GM04503 (cell line): Measurements from ENCODE around the gene MLLT6.

ENCODE experiments used
- DNase-seq: peaks from one replicate; pipeline ENCODE4 v3.0.0-alpha.2; 2012; ENCODE audit warnings: low read depth

Gene MLLT6

DNA sequence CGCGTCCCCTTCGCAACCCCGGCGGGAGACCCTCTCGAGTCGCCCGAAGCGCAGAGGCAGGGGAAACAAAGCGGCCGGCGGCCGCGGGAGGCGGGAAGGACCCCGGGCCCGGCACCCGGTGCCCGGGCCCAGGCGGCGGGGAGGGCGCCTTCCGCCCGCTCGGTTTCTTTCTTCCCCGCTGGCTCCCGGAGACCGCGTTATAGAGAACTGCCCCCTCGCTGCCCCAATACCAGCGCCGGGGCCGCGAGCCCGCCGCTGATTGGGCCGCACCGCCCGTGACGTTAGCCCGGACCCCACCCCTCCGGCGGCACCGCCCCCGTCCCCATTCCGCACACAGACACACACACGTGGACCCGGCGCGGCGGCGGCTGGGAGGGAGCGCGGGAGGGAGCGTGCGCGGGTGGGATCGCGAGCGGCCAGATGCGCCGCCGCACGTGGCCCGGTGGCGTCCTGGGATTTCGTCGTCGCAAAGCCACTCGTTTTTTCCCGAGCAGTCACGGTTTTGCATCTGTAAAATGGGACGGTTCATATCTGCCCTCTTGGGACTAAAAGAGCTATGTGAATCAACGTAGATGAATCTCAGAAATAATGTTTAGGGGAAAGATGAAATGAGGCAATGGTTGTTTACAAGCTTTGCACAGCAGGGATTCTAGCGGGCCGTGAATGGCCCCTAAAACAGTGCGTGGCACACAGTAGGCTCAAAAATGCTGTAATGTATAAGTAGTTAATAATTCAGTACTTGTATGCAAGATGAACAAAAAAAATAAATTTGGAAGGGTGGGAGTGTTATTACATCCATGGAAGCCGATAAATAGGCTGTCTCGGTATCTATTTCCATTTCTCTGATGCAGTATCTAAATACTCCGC, 30.1 kb upstream of the MLLT6 start, which contains the start of gene EPOP:
Gene EPOP, minus strand, starts transcription at position 209 of the 867 bp plus-strand sequence. CDS start 462 bp downstream, outside the sequence.
- DNase-seq = peak; percentile 27

DNA sequence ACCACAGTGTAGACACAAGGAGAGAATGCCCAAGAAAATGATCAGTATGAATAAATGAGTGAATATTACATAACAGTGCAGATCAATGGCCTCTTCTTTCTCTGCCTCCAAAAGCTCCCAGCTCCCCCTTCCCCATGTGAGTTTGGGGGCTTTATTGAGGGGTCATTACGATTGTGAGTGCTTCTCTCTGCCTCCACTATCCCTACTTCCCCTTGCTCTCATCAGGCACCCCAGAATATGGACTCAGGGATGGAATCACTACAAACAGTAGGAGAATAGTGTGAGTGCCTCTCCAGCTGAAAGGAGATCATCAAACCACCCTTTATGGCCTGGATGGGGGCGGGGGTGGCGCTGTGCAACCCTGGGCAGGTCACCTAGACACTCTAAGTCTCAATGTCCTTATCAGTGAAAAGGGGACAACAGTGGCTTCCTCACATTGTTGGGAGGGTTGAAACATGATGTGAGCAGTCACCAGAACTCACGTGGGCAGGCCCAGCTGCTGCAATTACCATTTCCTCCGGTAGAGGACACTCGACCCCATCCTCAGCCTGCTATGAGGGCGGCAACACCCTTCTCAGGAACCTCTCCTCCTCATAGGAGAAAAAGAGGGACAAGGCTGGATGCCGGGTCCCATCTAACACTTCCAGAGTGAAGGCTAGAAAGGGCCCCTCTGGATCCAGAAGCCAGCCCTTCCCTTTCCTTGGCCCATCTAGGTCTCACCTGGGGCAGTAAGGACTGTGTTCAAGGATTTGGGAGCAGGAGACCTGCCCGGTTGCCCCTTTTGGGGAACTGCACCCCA, 28.2 kb upstream of the MLLT6 start:
- DNase-seq = peak; percentile 40

- DNase-seq = no peak
Measured at GRCh38 chr17:38677819-38678218, 27.3 kb upstream of the MLLT6 start.

DNA sequence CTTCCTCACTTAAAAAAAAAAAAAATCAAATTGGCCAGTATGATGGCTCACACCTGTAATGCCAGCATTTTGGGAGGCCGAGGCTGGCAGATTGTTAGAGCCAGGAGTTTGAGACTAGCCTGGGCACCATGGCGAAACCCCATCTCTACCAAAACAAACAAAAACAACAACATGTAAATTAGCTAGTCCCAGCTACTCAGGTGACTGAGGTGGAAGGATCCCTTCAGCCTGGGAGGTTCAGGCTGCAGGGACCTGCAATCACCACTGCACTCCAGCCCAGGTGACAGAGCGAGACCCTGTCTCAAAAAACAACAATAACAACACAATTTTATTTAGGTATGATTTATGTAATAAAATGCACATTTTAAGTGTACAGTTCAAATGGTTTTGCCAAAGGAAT, 24.0 kb upstream of the MLLT6 start:
- no peak for DNase-seq

DNA sequence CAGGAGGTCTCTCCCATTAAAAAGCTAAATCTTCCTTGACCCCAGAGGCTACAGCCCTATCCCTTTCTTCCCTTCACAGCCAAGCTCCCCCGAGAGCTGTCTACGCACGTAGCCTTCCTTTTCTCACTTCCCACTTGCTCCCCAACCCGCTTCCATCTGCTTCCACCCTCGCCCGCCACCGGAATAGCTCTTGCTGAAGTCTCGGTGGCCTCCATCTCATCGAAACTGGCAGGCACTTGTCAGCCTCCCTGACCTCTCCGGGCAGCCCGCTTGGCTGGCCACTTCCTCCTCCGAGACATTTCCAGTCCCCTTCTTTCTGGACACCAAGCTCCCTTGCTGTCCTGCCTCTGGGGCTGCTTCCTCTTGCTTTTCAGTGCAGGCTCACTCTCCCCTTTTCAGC, 19.6 kb upstream of the MLLT6 start:
- DNase-seq = no peak

DNA sequence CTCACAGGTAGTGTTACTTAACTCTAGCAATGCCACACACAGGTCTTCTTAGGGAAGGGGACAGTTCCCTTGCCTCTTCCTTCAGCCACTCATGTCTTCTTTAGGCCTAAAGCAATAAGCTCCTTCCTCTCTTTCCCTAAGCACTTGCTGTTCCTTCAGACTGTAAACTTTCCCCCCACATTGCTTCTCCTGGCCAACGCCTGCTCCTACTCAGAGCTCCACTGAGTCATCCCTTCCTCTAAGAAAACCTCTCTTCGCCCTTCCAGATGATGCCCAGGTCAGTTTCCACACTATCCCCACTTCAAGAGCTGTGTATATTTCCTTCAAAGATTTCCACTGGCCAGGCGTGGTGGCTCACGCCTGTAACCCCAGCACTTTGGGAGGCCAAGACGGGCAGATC, 17.8 kb upstream of the MLLT6 start:
- DNase-seq = no peak

GRCh38 chr17:38690386-38690785, 14.7 kb upstream of the MLLT6 start:
- DNase-seq = no peak

- no peak for DNase-seq
Measured at GRCh38 chr17:38691154-38691553, 13.9 kb upstream of the MLLT6 start.

DNA sequence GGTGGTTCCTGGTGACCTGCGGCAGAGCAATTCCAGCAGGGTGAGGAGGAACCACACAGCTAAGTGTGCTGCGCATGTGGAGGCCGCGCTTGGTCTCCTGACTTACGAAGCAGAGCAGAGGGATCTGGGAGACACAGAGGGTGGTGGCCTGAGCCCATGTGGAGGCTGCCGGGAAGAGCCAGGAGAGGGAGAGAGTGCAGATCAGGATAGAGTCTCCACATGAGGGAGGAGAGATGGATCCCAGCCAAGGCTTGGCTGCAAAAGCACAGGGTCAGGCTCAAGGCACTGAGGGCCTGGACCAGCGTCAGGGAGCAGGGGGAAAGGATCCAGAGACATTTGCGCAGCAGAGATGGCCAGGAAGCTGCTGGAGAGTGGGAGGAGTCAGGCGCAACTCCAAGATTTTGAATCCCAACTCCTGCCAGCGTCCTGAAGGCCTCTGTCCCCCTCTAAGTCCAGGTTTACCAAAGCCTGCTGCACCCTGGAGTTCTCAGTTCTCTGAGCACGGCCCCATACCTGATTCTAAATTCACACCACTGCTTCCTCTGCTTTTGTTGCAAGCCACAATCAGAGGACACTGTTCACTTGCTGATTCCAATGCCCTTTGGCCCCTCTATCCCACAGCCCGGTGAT, 11.3 kb upstream of the MLLT6 start:
- peak; percentile 34 for DNase-seq

GRCh38 chr17:38697061-38697820, 7.8 kb upstream of the MLLT6 start:
- DNase-seq = no peak

GRCh38 chr17:38698760-38699159, 6.3 kb upstream of the MLLT6 start:
- DNase-seq = no peak

- no peak for DNase-seq
Measured at GRCh38 chr17:38701504-38702165, 3.4 kb upstream of the MLLT6 start.

DNA sequence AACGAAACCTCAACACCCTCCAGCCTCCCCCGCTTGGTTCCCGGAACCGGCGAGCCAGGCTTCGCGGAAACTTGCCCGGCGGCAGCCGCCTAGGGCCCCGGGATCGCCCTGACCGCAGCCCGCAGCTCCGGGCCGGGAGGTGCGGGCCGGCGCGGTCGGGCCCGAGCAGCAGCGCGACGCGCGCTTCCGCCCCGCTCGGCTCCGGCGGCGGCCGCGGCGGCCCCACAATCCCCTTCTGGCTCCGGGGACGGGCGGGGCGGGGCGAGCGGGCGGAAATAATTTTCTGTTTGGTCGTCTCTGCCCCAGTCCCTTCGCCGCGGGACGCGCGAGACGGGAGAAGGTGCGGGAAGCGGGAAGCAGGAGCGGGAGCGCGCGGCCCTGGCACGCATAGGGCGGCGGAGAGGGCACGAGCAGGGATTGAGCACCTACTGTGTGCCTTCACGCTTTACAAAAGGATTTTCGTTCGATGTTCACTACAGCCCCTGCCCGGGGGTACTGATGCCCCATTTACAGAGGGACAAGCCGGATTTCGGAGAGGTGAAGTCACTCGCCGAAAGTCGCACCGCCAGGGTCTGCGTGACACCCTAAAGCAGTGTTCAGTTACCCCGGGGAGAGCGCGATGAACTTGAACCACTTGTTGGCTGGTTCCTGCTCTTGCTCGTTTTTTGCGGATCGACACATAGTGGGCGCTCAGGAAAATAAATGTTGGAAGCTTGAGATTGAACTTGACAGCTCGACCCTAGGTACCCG, 2.7 kb upstream of the MLLT6 start:
- peak; percentile 31 for DNase-seq

DNA sequence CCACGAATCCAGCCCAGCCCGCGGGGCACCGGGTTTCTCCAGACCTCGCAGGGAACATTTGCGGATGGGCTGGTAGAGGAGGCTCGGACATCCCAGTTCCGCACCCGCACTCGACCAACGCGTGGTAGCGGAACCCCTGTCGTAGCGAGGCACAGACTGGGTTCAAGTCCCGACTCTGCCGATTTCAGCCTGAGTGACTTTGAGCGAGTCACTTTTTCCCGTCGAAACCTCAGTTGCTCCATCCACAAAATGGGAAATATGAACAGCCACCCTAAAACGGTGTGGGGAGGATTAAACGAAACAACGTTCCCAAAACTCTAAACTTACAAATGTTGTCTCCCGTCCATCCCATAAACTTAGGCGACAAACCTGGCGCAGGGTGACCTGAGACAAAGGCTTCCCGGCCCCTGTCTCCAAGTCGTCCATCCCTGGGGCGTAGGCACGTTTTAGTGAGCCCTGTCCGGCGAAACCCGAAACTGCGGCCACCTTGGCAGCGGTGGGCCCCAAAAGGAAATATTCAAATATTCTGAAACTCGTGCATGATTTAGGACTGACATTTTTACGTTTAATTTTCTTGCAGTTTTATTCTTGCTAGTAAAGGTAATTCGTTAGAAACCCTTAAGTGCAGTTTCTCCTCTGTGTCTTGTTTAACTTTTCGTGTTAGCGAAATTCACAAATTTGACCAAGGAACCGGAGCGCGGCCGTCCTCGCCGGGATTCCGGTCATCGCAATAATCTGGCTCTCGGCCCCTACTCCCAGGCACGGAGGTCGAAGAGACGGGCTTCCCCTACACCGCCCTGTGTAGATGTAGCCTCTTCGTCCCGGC, 1.9 kb upstream of the MLLT6 start:
- DNase-seq = no peak

DNA sequence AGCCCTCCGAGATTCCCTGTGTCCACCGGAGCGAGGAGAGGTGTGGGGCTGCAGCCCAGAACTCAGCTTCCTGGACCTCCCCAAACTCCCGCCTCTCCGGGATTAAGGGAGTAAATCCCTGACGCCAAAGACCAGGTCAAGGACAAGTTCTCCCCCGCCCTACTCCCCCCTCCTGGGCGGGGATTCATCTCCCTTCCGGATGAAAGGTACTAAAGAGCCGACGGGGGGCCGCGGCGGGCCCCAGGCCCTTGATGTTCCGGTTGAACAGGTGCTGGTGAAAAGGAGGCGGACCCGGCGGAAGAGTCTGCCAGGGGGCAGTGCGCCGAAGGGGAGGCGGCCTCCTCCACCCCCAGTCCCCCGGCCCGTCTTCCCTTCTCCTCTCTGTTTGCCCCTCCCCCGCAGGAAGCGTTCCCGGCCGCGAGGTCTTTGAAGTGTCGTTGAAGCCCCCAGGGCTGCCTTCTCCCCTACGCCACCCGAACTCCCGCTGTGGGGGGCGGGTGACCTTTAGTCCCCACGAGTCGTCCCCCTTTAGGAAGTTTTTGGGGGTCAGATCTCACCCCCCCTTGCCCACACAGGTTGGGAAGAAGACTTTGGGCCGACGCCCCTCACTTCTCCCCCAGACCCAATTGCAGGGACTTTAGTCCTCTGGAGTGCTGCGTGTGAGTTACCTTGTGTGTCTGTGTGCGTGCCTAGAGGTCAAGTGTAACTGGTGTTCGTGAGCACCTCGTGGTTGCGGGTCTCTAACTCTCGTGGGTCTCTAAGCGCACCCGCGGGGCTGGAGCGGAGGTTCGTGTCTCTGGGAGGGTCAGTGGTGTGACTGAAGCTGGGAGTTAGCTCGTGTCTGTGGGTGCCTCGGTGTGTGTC, 1.1 kb upstream of the MLLT6 start:
- no peak for DNase-seq

DNA sequence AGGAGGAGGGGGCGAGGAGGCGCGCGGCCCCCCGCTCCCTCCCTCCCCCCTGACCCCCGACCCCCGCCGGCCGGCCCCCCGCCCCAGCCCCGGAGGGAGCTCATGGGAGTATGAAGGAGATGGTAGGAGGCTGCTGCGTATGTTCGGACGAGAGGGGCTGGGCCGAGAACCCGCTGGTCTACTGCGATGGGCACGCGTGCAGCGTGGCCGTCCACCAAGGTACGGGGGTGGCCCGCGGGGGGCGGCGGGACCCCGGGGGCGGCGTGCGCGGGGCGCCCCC, 390 bp downstream of the MLLT6 start:
- DNase-seq = no peak

- DNase-seq = no peak
Measured at GRCh38 chr17:38705803-38706504, 881 bp downstream of the MLLT6 start.

- no peak for DNase-seq
Measured at GRCh38 chr17:38706505-38707216, 1.6 kb downstream of the MLLT6 start.
